Panc1 (cell line): ENCODE results near the gene CNTLN.

Experiments
- CTCF ChIP-seq: fragments of 450-650 bp; IDR thresholded peaks from 2 replicates; pipeline ENCODE4 v1.5.1; 2017; ENCODE audit warnings: mild to moderate bottlenecking
- POLR2AphosphoS5 ChIP-seq: IDR thresholded peaks from 2 replicates; pipeline ENCODE4 v1.6.1; 2012; ENCODE audit warnings: mild to moderate bottlenecking, low read depth, low read length, moderate library complexity
- REST ChIP-seq, 2 experiments: IDR thresholded peaks; 2 replicates each; pipeline ENCODE4 v1.6.1; 2011 to 2012; ENCODE audit warnings: low read depth in 2 of 2, control low read depth in 1 of 2, low read length in 1 of 2, mild to moderate bottlenecking in 1 of 2, moderate library complexity in 1 of 2; ENCODE audit not compliant: insufficient read depth in 1 of 2
- SIN3A ChIP-seq: IDR thresholded peaks from 2 replicates; pipeline ENCODE4 v1.6.1; 2012; ENCODE audit warnings: low read depth, mild to moderate bottlenecking, low read length, moderate library complexity, borderline replicate concordance; ENCODE audit not compliant: insufficient read depth
- TCF7L2 ChIP-seq: IDR thresholded peaks from 2 replicates; pipeline ENCODE4 v1.6.1; 2011; ENCODE audit warnings: mild to moderate bottlenecking, low read depth, low read length, inconsistent platforms

DNA sequence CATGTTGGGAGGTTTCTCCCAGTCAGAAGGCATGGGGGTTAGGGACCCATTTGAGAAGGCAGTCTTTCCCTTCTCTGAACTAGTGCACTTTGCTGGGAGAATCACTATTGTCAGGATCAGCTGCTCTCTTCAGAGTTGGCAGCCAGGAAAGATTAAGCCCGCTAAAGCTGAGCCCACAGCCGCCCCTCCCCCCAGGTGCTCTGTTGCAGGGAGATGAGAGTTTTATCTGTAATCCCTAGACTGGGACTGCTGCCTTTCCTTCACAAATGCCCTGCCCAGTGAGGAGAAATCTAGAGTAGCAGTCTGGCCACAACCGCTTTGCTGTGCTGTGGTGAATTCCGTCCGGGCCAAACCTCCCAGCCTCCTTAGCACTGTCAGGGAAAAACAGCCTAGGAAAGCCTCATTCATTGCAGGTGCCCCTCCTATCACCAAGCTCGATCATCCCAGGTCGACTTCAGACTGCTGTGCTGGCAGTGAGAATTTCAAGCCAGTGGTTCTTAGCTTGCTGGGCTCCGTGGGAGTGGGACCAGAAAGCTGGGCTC, 69.8 kb downstream of the CNTLN start:
- TF ChIP-seq CTCF (no peak), POLR2AphosphoS5 (no peak), SIN3A (no peak), REST (IDR thresholded peaks at IDR 0.05; ENCODE audit: insufficient read depth in 1 of 2, low read depth in 2 of 2, low read length in 1 of 2) (no peak), TCF7L2 (no peak)
